ENCODE results near the gene RPL11. TPM values are rescaled to one million over a fixed set of nuclear protein-coding genes. Genes with fewer than 3 reads are reported as not detected.

The RPL11 gene
- total and polyA plus RNA-seq, 2 experiments from 2014 or later = 1,126 to 1,484 TPM

GRCh38 chr1:23743287-23744152, 51.9 kb downstream of the RPL11 start, which contains the start of gene ELOA:
Gene ELOA (plus strand): TSS chr1:23743471. CDS start chr1:23743504, 33 bp downstream.
- peak within 1 kb of the TSS; percentile 89 for H2AFZ ChIP-seq
- H4K20me1 ChIP-seq (replicated peaks; ENCODE audit: insufficient read depth) = peaks cover 30% of the 10 kb centered on the region
- H3K4me3 Mint-ChIP-seq = peak within 1 kb of the TSS; percentile 94
- DNase-seq (ENCODE audit: low spot score) = peak; percentile 92
- H3K9me3 Mint-ChIP-seq = no peaks in the 10 kb centered on the region
- peak within 1 kb of the TSS; percentile 95 for H3K27ac Mint-ChIP-seq
- peak; percentile 91 for ATAC-seq
- peak within 1 kb of the TSS; percentile 81 for H3K27ac ChIP-seq (ENCODE audit: low read depth)
- peaks cover 27% of the 10 kb centered on the region for H3K4me1 Mint-ChIP-seq
- peaks cover 5% of the 10 kb centered on the region; the same call in 1 of the 2 replicates for H3K36me3 ChIP-seq (ENCODE audit: insufficient read depth)
- H3K4me2 ChIP-seq = peak within 1 kb of the TSS; percentile 90
- peaks cover 16% of the 10 kb centered on the region for H3K4me1 ChIP-seq (ENCODE audit: insufficient read depth)
- no peaks in the 10 kb centered on the region for H3F3A ChIP-seq (replicated peaks; ENCODE audit: low read depth)
- peak within 1 kb of the TSS; percentile 95 for H3K4me3 ChIP-seq
- H3K9me2 ChIP-seq (ENCODE audit: insufficient read depth) = no peaks in the 10 kb centered on the region
- peak; percentile 49; the same call in 1 of the 2 replicates for TF ChIP-seq ETS1 (IDR thresholded peaks at IDR 0.05)
- peak; percentile 39; the same call in 1 of the 2 replicates for TF ChIP-seq CREB1 (CRISPR knock-in tag; IDR thresholded peaks at IDR 0.05; ENCODE audit: low read depth)
- TF ChIP-seq, protein P1, sequence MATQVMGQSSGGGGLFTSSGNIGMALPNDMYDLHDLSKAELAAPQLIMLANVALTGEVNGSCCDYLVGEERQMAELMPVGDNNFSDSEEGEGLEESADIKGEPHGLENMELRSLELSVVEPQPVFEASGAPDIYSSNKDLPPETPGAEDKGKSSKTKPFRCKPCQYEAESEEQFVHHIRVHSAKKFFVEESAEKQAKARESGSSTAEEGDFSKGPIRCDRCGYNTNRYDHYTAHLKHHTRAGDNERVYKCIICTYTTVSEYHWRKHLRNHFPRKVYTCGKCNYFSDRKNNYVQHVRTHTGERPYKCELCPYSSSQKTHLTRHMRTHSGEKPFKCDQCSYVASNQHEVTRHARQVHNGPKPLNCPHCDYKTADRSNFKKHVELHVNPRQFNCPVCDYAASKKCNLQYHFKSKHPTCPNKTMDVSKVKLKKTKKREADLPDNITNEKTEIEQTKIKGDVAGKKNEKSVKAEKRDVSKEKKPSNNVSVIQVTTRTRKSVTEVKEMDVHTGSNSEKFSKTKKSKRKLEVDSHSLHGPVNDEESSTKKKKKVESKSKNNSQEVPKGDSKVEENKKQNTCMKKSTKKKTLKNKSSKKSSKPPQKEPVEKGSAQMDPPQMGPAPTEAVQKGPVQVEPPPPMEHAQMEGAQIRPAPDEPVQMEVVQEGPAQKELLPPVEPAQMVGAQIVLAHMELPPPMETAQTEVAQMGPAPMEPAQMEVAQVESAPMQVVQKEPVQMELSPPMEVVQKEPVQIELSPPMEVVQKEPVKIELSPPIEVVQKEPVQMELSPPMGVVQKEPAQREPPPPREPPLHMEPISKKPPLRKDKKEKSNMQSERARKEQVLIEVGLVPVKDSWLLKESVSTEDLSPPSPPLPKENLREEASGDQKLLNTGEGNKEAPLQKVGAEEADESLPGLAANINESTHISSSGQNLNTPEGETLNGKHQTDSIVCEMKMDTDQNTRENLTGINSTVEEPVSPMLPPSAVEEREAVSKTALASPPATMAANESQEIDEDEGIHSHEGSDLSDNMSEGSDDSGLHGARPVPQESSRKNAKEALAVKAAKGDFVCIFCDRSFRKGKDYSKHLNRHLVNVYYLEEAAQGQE (IDR thresholded peaks at IDR 0.05; ENCODE audit: unreplicated experiment) = no peak
- TF ChIP-seq ZNF114 (CRISPR knock-in tag; IDR thresholded peaks at IDR 0.05) = no peak
- TF ChIP-seq STAT1 (IDR thresholded peaks at IDR 0.05; ENCODE audit: unreplicated experiment) = no peak
- TF ChIP-seq EZH2 (IDR thresholded peaks at IDR 0.05; ENCODE audit: low read depth, unreplicated experiment) = no peak
- TF ChIP-seq, protein P2, sequence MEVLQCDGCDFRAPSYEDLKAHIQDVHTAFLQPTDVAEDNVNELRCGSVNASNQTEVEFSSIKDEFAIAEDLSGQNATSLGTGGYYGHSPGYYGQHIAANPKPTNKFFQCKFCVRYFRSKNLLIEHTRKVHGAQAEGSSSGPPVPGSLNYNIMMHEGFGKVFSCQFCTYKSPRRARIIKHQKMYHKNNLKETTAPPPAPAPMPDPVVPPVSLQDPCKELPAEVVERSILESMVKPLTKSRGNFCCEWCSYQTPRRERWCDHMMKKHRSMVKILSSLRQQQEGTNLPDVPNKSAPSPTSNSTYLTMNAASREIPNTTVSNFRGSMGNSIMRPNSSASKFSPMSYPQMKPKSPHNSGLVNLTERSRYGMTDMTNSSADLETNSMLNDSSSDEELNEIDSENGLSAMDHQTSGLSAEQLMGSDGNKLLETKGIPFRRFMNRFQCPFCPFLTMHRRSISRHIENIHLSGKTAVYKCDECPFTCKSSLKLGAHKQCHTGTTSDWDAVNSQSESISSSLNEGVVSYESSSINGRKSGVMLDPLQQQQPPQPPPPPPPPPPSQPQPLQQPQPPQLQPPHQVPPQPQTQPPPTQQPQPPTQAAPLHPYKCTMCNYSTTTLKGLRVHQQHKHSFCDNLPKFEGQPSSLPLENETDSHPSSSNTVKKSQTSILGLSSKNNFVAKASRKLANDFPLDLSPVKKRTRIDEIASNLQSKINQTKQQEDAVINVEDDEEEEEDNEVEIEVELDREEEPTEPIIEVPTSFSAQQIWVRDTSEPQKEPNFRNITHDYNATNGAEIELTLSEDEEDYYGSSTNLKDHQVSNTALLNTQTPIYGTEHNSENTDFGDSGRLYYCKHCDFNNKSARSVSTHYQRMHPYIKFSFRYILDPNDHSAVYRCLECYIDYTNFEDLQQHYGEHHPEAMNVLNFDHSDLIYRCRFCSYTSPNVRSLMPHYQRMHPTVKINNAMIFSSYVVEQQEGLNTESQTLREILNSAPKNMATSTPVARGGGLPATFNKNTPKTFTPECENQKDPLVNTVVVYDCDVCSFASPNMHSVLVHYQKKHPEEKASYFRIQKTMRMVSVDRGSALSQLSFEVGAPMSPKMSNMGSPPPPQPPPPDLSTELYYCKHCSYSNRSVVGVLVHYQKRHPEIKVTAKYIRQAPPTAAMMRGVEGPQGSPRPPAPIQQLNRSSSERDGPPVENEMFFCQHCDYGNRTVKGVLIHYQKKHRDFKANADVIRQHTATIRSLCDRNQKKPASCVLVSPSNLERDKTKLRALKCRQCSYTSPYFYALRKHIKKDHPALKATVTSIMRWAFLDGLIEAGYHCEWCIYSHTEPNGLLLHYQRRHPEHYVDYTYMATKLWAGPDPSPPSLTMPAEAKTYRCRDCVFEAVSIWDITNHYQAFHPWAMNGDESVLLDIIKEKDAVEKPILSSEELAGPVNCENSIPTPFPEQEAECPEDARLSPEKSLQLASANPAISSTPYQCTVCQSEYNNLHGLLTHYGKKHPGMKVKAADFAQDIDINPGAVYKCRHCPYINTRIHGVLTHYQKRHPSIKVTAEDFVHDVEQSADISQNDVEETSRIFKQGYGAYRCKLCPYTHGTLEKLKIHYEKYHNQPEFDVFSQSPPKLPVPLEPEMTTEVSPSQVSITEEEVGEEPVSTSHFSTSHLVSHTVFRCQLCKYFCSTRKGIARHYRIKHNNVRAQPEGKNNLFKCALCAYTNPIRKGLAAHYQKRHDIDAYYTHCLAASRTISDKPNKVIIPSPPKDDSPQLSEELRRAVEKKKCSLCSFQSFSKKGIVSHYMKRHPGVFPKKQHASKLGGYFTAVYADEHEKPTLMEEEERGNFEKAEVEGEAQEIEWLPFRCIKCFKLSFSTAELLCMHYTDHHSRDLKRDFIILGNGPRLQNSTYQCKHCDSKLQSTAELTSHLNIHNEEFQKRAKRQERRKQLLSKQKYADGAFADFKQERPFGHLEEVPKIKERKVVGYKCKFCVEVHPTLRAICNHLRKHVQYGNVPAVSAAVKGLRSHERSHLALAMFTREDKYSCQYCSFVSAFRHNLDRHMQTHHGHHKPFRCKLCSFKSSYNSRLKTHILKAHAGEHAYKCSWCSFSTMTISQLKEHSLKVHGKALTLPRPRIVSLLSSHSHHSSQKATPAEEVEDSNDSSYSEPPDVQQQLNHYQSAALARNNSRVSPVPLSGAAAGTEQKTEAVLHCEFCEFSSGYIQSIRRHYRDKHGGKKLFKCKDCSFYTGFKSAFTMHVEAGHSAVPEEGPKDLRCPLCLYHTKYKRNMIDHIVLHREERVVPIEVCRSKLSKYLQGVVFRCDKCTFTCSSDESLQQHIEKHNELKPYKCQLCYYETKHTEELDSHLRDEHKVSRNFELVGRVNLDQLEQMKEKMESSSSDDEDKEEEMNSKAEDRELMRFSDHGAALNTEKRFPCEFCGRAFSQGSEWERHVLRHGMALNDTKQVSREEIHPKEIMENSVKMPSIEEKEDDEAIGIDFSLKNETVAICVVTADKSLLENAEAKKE (CRISPR knock-in tag; IDR thresholded peaks at IDR 0.05) = no peak
- TF ChIP-seq ZNF331 (CRISPR knock-in tag; IDR thresholded peaks at IDR 0.05; ENCODE audit: low read depth) = no peak
- no peak for TF ChIP-seq EZH2phosphoT487 (IDR thresholded peaks at IDR 0.05; ENCODE audit: unreplicated experiment)
- peak; percentile 94 for TF ChIP-seq POLR2AphosphoS5 (IDR thresholded peaks at IDR 0.05; ENCODE audit: low read depth)
- TF ChIP-seq CTCF (conservative IDR thresholded peaks at IDR 0.05; ENCODE audit: low read depth in 2 of 2) = no peak; a peak in 1 of 4 replicates
- TF ChIP-seq NANOG (IDR thresholded peaks at IDR 0.05; ENCODE audit: borderline replicate concordance) = no peak
- TF ChIP-seq JUNB (IDR thresholded peaks at IDR 0.05; ENCODE audit: unreplicated experiment) = no peak
- no peaks in the 10 kb centered on the region for H3K27me3 ChIP-seq (ENCODE audit: insufficient read depth)
- H3K79me2 ChIP-seq (replicated peaks; ENCODE audit: insufficient read depth) = peaks cover 48% of the 10 kb centered on the region
- H3K36me3 Mint-ChIP-seq (ENCODE audit: low read depth) = peaks cover 14% of the 10 kb centered on the region; the same call in 2 of the 3 replicates
- H3K27me3 Mint-ChIP-seq (ENCODE audit: insufficient read depth, low read depth, poor library complexity) = peaks cover 8% of the 10 kb centered on the region
